22Rv1 (cell line): Measurements from ENCODE around the gene USP19.

Experiments
- H3K27ac ChIP-seq: fragments of 450-650 bp; 2 replicates; pipeline ENCODE4 v1.5.1; 2017
- CTCF ChIP-seq: fragments of 450-650 bp; IDR thresholded peaks from 2 replicates; pipeline ENCODE4 v1.5.1; 2017; ENCODE audit warnings: mild to moderate bottlenecking
- ZFX ChIP-seq: fragments of 450-650 bp; IDR thresholded peaks from 2 replicates; pipeline ENCODE4 v1.6.1; 2017; ENCODE audit warnings: antibody characterized with exemption, borderline replicate concordance

Gene USP19

GRCh38 chr3:49131576-49131975 is 11.0 kb upstream of the USP19 start:
- TF ChIP-seq ZFX (no peak), CTCF (no peak)
- H3K27ac ChIP-seq, result no peak overlapping the region

GRCh38 chr3:49131040-49131439 is 10.4 kb upstream of the USP19 start:
- H3K27ac ChIP-seq, result no peak overlapping the region
- no peak for TF ChIP-seq CTCF
- no peak for TF ChIP-seq ZFX

GRCh38 chr3:49124991-49125670 is 4.5 kb upstream of the USP19 start:
- no peak overlapping the region for H3K27ac ChIP-seq
- TF ChIP-seq CTCF (no peak), ZFX (no peak)

GRCh38 chr3:49124203-49124602 is 3.6 kb upstream of the USP19 start:
- TF ChIP-seq CTCF (no peak), ZFX (no peak)
- no peak overlapping the region for H3K27ac ChIP-seq

- TF ChIP-seq CTCF, result no peak
- no peak for TF ChIP-seq ZFX
- H3K27ac ChIP-seq, result no peak overlapping the region
Observed at GRCh38 chr3:49123687-49124086, 3.1 kb upstream of the USP19 start.

- TF ChIP-seq CTCF (no peak), ZFX (no peak)
Observed at GRCh38 chr3:49122886-49123545, 2.4 kb upstream of the USP19 start.

GRCh38 chr3:49122451-49122850 is 1.8 kb upstream of the USP19 start:
- H3K27ac ChIP-seq, result no peak overlapping the region
- TF ChIP-seq ZFX (no peak), CTCF (no peak)

More at GRCh38 chr3:49122886-49123545, 2.4 kb upstream of the USP19 start:
- no peak overlapping the region for H3K27ac ChIP-seq
